HG03064 (cell line): ENCODE measurements around the gene OVOL2.
A peak's percentile ranks its signal among the peaks of the same experiment; 100 is the strongest.

Source experiments
- ATAC-seq: cut with Tn5 transposase; IDR thresholded peaks from one replicate; pipeline ENCODE4 v1.9.1; 2021; ENCODE audit warnings: low read depth; ENCODE audit not compliant: unreplicated experiment

Gene OVOL2

DNA sequence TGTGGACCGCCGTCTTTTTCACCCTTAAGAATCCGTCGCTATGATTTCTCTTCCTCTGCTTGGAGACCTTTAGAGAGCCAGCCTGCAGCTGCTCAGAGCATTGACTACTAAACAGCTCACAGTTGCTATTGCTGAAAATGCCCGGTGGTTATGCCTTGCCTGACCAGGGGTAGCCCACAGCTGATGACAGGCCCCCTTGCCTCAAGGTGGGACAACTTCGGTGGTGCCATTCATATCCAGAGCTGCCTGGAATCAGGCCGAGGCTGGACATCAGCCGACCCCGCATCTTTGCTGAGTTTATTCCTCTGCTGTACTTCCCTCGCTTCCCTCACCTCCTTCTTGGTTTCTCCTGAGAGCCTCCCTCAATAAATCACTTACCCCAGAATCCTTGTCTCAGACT is 39.6 kb downstream of the OVOL2 start:
- ATAC-seq = no peak

DNA sequence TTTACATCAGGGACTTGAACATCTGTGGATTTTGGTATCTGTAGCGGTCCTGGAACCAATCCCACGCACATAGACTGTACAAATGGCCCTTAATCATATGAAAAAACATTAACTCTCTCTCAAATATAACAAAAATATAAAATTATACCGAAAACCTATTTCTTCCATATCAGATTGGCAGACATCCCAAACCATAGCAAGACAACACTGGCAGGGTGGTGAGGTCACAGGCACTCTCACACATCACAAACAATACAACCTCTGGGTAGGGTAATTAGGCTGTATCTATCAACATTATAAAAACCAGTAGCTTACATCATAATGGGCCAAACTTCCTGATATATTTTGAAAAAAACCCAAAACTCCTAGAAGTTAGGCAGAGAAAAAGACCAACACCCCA is 40.9 kb downstream of the OVOL2 start:
- no peak for ATAC-seq

DNA sequence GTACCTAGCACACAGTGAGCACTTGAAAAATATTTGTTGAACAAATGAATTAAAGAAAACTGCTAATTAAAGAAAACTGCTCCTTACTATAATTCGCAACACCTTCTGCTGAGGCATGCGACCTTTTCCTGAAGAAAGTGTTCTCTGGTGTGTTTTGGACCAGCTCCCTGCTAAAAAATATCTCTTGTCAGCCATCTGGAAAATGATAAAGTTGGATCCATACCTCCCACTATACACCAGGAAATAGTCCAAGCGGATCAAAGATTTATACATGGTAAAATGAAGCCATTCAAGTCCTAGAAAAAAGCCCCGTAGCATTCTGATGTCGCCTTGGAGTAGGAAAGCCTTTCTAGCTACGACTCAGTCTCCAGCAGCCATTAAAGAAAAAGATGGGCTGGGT is 43.3 kb downstream of the OVOL2 start:
- no peak for ATAC-seq

DNA sequence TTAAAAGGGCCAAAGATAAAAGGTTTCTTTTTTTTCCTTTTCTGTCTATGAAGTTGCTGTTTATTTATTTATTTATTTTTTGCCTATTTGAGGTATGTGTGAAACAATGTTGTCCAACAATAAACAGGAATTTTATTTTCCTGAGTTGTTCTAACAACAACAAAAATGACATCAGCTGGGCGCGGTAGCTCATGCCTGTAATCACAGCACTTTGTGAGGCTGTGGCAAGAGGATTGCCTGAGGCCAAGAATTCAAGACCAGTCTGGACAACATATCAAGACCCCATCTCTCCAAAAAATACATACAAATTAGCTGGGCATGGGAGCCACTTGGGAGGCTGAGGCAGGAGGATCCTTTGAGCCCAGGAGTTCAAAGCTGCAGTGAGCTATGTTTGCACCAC is 44.8 kb downstream of the OVOL2 start:
- no peak for ATAC-seq

DNA sequence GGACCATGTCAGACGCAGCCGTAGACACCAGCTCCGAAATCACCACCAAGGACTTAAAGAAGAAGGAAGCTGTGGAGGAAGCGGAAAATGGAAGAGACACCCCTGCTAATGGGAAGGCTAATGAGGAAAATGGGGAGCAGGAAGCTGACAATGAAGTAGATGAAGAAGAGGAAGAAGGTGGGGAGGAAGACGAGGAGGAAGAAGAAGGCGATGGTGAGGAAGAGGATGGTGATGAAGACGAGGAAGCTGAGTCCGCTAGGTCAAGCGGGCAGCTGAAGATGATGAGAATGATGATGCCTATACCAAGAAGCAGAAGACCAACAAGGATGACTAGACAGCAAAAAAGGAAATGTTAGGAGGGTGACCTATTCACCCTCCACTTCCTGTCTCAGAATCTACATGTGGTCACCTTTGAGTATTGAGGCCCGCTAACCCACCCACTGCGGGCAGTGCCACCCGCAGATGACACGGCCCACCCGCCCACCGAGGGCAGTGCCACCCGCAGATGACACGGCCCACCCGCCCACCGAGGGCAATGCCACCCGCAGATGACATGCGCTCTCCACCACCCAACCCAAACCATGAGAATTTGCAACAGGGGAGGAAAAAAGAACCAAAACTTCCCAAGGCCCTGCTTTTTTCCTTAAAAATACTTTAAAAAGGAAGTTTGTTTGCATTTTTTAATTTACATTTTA is 45.6 kb downstream of the OVOL2 start:
- ATAC-seq = no peak

DNA sequence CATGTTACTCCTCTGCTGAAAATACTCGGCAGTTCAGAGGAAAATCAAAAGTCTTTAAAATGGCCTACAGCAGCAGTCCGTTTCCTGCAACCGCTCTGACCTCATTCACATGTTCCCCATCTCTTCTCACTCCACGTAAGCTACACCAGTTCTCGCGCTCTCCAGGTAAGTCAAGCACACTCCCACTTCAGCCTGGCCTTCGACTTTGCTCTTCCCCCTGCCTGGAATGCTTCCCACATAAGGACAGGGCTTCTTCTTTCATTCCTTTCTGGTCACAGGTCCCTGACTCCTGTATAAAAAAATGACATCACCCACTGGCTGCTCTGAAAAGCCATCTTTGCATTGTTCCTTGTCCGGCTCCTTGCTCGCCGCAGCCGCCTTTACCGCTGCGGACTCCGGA is 46.2 kb downstream of the OVOL2 start:
- ATAC-seq = no peak

DNA sequence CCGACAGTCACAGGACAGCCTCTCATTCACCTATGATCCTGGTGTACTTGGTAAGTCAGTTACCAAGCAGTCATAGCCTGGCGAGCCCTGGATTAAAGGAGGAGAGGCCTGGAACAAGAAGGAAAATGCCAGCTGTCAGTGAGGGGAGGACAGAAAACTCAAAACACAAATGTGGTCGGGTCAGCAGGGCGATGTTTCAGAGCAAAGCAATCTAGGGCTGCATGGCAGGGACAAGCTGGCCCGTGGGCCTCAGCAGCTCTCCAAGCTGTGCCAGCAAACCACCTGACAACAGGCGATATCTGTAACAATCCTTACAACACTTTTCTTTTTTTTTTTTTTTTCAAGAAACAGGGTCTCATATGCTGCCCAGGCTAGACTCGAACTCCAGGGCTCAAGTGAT is 48.6 kb downstream of the OVOL2 start:
- no peak for ATAC-seq

DNA sequence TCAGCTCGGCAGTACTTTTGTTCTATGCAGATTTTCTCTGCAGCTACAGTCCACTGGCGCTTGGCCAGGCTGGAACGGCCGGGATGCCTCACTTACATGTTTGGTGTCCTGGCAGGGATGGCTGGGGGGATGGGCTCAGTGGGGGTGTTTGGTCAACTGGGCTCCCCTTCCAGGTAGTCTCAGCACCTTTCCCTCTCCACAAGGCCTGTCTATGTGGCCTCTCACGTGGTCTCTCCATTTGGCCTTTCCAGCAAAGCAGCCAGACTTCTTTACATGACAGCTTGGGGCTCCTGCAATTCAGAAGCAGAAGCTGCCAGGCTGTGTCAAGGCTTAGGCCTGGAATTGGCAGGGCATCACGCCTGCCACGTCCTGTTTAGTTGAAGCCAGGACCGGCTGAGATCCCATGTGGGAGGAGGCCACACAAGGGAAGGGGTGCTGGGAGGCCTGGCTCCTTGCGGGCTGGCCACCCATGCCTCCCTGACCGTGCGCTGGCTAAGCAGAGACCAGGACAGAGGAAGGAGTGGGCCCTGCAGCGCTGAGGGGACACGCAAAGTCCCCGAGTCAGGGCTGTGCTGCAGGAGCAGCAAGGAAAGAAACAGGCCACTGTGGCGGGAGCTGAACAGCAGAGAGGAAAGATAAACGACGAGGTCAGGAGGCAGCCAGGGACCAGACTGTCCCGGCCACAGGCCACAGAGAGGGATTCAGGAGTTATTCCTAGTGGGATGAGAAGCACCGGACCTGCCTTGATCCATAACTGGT is 50.0 kb downstream of the OVOL2 start:
- no peak for ATAC-seq

DNA sequence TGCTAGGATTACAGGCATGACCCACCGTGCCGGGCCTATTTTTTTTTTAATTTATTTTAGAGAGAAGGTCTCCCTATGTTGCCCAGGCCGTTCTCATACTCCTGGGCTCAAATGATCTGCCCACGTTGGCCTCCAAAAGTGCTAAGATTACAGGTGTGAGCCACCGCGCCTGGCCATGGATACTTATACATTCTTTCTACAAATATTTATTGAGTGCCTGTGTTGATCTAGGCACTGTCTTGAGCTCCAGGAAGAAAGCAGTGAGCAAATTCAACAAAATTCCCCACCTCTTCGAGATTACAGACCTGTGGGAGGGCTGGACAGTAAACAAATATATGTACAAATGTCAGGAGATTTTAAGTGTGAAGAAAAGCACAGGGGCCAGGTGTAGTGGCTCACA is 51.0 kb downstream of the OVOL2 start:
- no peak for ATAC-seq

DNA sequence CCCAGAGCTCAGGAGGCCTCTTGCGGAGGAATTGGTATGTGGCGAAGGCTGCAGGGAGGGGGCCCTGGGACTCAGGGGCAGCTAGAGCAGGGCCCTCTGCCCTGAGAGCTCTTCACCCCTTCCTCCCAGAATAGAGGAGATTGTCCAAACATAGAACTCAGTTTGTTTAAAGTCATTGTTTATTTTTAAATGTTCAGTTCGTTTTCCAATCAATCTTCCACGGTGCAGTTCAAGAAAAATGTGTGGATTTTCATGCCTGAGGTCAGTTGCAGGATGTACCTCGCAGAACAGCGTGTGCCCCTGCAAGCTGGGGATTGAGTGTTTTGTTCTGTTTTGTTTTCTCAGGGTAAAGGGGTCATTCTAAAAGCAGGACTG is 51.7 kb downstream of the OVOL2 start:
- no peak for ATAC-seq

DNA sequence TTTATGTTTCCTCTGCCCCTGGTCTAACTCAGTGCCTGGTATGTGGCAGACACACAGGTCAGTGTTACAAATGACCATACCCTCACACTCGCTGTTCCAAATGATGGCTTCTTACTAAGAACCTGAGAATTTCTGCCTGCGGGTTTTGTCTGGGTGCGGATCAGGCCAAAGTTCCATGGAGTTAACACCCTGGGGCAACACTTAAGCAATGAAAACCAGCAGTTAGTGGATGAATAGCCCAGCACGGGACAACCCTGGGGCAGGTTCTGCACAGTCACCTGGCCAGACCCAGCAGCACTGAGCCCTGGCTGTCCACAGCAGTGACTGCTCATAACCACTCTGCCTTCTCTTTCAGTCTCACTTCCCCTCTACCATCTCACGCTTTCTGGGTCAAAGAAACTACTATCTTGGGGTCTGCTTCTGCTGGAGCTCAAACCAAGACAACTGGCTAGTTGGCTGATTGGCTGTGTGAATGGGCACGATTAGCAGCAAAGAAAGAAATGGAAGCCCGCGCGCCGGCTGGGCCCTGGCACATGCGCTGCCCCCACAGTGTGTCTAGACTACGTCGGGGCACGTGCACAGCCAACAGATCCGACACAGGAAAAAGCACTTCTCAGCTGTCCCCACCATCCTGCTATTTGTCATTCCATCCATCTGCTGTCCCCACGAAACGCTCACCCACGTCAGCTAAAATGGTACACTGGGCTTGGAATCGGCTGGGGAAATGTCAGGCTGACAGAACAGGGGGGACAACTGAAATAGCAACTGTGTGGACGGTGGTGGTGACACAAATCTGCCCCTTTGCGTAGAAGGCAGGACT is 52.3 kb downstream of the OVOL2 start:
- peak; percentile 95 for ATAC-seq

DNA sequence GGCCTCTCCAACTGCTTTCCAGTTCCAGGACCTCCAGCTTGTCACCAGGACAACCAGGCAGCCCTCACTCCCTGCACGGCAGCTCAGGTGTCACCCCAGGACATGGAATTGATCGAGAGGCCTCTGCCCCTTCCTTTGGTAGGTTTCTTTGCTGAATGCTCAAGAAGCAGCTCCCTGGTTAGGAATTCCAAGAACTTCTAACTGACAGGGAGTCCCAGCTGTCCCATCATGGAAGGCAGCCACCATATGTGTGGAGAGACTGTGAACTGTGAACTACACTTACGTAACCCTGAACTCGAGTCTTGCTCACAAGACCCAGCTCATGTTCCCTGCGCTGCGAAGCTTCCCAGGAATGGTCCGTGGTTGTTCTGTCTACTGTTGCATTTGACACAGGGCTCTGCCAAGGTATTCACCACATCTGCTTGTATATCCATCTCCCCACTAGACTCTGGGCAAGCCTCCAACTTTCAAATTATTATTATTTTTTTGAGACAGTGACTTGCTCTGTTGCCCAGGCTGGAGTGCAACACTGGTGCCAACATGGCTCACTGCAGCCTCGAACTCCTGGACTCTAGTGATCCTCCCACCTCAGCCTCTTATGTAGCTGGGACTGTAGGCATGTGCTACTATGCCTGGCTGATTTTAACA is 53.2 kb downstream of the OVOL2 start:
- no peak for ATAC-seq

DNA sequence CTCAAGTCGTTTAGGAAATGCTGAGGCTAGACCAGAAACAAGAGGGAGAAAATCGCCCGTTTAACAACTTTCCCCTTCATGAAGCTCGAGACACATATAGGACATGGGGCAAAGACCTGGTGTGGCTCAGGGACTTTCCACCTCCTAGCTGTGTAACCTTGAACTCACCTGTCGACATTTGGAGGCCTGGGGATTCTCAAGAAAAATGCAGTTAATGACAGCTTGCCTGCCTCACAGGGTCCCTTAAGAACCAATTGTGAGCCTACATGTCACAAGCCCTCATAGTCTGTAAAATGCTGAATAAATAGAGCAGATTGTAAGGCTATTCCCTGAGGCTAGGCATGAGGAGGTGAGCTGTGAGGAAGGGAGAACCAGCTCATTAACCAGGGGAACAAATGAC is 53.8 kb downstream of the OVOL2 start:
- ATAC-seq = no peak

DNA sequence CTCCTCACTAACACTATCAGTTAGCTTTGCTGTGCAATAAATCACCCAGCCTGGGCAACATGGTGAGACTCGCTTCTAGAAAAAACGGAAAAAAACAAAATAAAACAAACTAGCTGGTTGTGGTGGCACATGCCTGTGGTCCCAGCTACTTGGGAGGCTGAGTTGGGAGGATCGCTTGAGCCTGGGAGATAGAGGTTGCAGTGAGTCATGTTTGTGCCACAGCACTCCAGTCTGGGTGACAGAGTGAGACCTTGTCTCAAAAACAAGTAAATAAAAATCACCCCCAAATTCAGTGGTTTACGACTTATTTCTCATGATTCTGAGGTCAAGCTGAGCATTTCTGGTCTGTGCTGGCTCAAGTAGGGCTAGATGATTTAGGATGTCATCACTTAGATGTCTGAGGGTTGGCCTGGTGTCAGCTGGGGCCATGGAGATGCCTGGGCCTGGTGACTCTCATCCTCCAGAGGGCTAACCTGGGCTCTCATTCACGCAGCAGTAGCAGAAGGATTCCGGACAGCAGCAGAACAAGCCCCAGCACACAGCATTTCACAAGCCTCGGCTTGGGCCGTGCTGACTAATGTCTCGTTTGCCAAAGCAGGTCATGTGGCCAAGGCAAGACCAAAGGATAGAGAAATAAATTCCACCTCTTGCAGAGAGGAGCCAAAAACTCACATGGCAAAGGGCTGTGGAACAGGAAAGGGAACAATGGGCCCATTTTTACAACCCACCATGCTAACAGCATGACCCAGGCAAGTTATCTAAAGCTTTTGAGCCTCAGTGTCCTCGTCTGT is 56.4 kb downstream of the OVOL2 start:
- ATAC-seq = no peak

DNA sequence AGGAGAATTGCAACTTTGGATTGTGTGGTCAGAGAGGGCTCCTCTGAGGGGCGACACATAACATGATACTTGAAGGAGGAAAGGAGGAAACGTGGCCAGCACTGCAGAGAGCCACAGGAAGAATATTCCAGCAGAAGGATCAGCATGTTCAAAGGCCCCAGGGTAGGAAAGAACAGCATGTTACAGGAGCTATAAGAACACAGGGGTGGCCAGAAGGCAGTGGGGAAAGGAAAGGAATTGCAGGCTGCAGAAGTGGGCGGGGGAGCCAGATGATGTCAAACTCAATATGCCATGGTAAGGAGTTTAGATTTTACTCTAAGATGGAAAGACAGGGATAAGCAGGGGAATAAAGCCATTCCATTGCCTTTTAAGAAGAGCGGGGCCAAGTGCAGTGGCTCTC is 58.1 kb downstream of the OVOL2 start:
- no peak for ATAC-seq

DNA sequence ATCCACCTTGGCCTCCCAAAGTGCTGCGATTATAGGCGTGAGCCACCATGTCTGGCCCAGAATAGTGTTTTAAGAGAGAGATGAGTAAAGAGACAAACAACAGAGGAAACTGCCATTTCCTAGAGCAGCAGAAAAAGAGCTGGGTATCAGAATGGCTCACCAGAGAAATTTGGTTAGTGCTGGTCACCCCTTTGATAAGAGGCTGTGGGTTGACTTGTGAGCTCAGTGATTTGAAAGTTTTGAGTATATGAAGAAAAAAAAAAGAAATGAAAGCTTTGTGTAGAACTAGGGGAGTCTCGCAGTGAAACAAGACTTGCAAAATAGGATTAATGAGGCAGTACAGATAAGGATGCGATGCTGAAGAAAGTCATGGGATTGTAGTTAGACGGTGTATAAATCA is 59.3 kb downstream of the OVOL2 start:
- ATAC-seq = no peak

DNA sequence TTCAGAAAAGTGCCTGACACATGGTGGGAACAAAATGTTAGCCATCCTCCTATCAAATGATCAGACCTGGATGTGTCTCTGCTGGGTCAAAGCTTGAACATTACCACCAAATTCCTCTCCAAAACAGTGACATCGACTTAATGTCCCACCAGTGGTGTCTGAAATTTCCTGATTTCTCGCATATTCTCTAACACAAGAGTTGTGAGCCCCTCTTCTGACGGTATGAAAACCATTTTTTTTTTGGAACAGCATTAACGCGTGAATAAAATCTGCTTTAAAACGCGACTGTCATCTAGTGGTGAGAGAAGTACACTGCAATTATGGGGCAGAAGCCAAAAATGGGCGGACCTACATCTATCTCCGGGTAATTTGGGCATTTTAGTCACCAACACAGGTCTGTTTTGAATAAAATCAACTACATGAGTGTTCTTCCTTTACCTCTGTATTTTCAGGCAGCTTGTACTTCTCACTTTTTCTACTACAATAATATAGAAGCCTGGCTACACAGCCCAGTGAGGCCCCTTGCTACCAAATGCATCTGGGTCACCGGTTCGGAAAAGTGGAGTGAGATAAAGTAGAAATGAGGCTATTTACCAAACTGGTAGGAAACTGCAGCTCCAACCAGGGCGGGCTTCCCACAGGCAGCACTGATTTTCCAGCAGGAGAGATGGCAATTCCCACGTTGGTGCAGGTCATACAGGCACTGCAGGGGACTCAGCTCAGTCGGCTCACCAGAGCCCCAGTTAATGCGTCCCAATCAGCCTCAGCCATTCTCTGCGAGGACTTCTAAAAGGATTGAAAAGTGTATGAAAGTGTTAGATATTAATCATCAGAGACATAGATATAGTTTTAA is 61.5 kb downstream of the OVOL2 start:
- ATAC-seq = no peak

DNA sequence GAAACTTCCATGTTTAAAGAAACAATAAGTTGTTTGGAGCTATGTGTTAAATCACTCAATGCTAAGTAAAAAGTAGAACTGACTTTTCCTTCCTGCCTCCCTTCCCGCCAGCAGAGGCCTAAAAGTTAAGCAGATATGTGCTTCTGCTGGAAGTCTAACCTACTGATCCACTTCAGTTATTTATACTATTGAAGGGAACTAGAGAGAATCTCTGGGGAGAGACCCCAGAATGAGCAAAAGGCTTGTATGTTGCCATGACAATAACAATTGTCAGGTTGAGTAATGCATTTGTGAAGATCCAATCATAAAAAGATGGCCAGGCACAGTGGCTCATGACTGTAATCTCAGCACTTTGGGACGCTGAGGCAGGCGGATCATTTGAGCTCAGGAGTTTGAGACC is 64.2 kb downstream of the OVOL2 start:
- ATAC-seq = no peak

DNA sequence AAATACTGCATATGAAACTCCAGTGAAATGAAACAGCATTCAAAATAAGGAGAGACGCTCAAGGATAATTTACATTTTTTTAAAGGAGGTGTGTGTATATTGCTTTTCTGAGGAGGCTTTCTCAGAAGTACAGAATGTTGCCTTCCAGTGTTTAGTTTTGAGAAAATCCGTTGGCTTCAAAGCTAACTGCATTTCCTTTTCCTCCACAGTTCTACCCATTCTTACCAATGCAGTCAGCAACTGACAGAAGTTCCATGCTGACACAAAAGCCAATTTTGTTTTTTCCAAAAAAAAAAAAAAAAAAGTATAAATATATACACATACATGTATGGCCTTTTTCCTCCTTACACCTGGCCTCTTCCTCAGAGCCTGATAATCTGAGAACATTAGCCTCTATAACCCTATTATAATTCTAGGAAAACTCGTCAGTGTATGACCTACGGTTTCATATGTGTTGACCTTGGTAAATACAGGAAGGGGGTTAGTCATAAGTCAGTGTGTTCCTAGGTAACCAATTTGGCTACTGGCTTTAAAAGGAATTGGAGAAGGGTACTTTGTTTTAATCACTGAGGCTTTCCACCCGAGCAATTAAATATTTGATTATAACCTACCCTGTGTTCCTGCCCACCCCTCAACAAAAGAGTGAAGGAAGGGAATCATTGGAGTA is 64.7 kb downstream of the OVOL2 start:
- ATAC-seq = no peak
